ACC112 (cell line): ENCODE measurements around the gene SLC25A13.

ENCODE experiments used
- H2AFZ ChIP-seq: fragments of 200-600 bp; sonication (generic); one replicate; pipeline ENCODE4 v1.6.0; 2017; ENCODE audit warnings: antibody characterized with exemption, low read length; ENCODE audit not compliant: unreplicated experiment
- H3K27ac ChIP-seq: fragments of 200-600 bp; sonication (generic); 2 replicates; pipeline ENCODE4 v1.5.1; 2014; ENCODE audit warnings: low read depth, mild to moderate bottlenecking, antibody characterized with exemption, low read length, moderate library complexity
- H3K27me3 ChIP-seq: fragments of 200-600 bp; sonication (generic); 2 replicates; pipeline ENCODE4 v1.6.1; 2014; ENCODE audit warnings: mild to moderate bottlenecking, antibody characterized with exemption, low read length, moderate library complexity, mixed read lengths; ENCODE audit not compliant: insufficient read depth
- H3K36me3 ChIP-seq: fragments of 200-600 bp; sonication (generic); 2 replicates; pipeline ENCODE4 v1.6.1; 2016; ENCODE audit warnings: mild to moderate bottlenecking, antibody characterized with exemption, low read length, moderate library complexity, mixed read lengths; ENCODE audit not compliant: insufficient read depth
- H3K4me1 ChIP-seq: fragments of 200-600 bp; sonication (generic); one replicate; pipeline ENCODE4 v1.6.1; 2016; ENCODE audit warnings: low read length, mixed read lengths; ENCODE audit not compliant: insufficient read depth, unreplicated experiment, control insufficient read depth
- H3K4me3 ChIP-seq: fragments of 200-600 bp; sonication (generic); 2 replicates; pipeline ENCODE4 v1.5.1; 2014; ENCODE audit warnings: mild to moderate bottlenecking, low read depth, low read length
- H3K79me2 ChIP-seq: fragments of 200-600 bp; sonication (generic); one replicate; pipeline ENCODE4 v1.6.0; 2016; ENCODE audit warnings: low read length; ENCODE audit not compliant: control insufficient read depth, unreplicated experiment, insufficient read depth

SLC25A13 gene

GRCh38 chr7:96244244-96244991, 77.5 kb downstream of the SLC25A13 start:
- H3K27me3 ChIP-seq, result no peaks in the 10 kb centered on the region
- H3K27ac ChIP-seq, result no peak overlapping the region
- peaks cover 6% of the 10 kb centered on the region for H3K79me2 ChIP-seq
- no peak overlapping the region for H3K4me3 ChIP-seq
- H3K36me3 ChIP-seq, result no peaks in the 10 kb centered on the region
- H2AFZ ChIP-seq, result no peak overlapping the region
- no peaks in the 10 kb centered on the region for H3K4me1 ChIP-seq

- Histone ChIP-seq H2AFZ (no peak overlapping the region), H3K27me3 (no peaks in the 10 kb centered on the region), H3K4me3 (no peak overlapping the region), H3K4me1 (no peaks in the 10 kb centered on the region), H3K36me3 (no peaks in the 10 kb centered on the region), H3K27ac (no peak overlapping the region), H3K79me2 (peaks cover 6% of the 10 kb centered on the region)
Observed at GRCh38 chr7:96243241-96243640, 78.7 kb downstream of the SLC25A13 start.

- Histone ChIP-seq H3K79me2 (peaks cover 4% of the 10 kb centered on the region), H3K27ac (no peak overlapping the region), H3K36me3 (no peaks in the 10 kb centered on the region), H3K27me3 (no peaks in the 10 kb centered on the region), H3K4me3 (no peak overlapping the region), H2AFZ (no peak overlapping the region), H3K4me1 (peaks cover 4% of the 10 kb centered on the region)
Observed at GRCh38 chr7:96241855-96242254, 80.0 kb downstream of the SLC25A13 start.

GRCh38 chr7:96238976-96239766, 82.7 kb downstream of the SLC25A13 start:
- H2AFZ ChIP-seq, result no peak overlapping the region
- no peak overlapping the region for H3K27ac ChIP-seq

GRCh38 chr7:96238474-96238873, 83.4 kb downstream of the SLC25A13 start:
- Histone ChIP-seq H2AFZ (no peak overlapping the region), H3K4me1 (peaks cover 22% of the 10 kb centered on the region), H3K79me2 (no peaks in the 10 kb centered on the region), H3K4me3 (no peak overlapping the region), H3K36me3 (no peaks in the 10 kb centered on the region; the same call in 1 of the 2 replicates), H3K27me3 (no peaks in the 10 kb centered on the region), H3K27ac (no peak overlapping the region)

More at GRCh38 chr7:96238976-96239766, 82.7 kb downstream of the SLC25A13 start:
- Histone ChIP-seq H3K79me2 (no peaks in the 10 kb centered on the region), H3K36me3 (no peaks in the 10 kb centered on the region), H3K4me1 (peaks cover 22% of the 10 kb centered on the region), H3K4me3 (no peak overlapping the region), H3K27me3 (no peaks in the 10 kb centered on the region)

GRCh38 chr7:96237040-96237439, 84.9 kb downstream of the SLC25A13 start:
- Histone ChIP-seq H3K4me1 (peaks cover 22% of the 10 kb centered on the region), H3K4me3 (0 out of 2 replicates have a peak overlapping the region, but pooled peaks have one; percentile 17), H3K79me2 (no peaks in the 10 kb centered on the region), H3K27ac (peak overlapping the region; percentile 75), H2AFZ (no peak overlapping the region), H3K27me3 (no peaks in the 10 kb centered on the region), H3K36me3 (no peaks in the 10 kb centered on the region; the same call in 1 of the 2 replicates)

- H3K79me2 ChIP-seq, result no peaks in the 10 kb centered on the region
- peak overlapping the region; percentile 75 for H3K27ac ChIP-seq
- H3K4me1 ChIP-seq, result peaks cover 22% of the 10 kb centered on the region
- peak overlapping the region; percentile 17 for H3K4me3 ChIP-seq
- H3K36me3 ChIP-seq, result no peaks in the 10 kb centered on the region; the same call in 1 of the 2 replicates
- no peaks in the 10 kb centered on the region for H3K27me3 ChIP-seq
- H2AFZ ChIP-seq, result no peak overlapping the region
Observed at GRCh38 chr7:96236198-96237039, 85.5 kb downstream of the SLC25A13 start.

- peak overlapping the region; percentile 75 for H3K27ac ChIP-seq
- peaks cover 22% of the 10 kb centered on the region for H3K4me1 ChIP-seq
- no peaks in the 10 kb centered on the region; the same call in 1 of the 2 replicates for H3K36me3 ChIP-seq
- no peaks in the 10 kb centered on the region for H3K79me2 ChIP-seq
- no peaks in the 10 kb centered on the region for H3K27me3 ChIP-seq
- no peak overlapping the region for H2AFZ ChIP-seq
- no peak overlapping the region for H3K4me3 ChIP-seq
Observed at GRCh38 chr7:96235281-96235680, 86.6 kb downstream of the SLC25A13 start.

GRCh38 chr7:96233528-96234154, 88.3 kb downstream of the SLC25A13 start:
- Histone ChIP-seq H3K4me3 (no peak overlapping the region), H3K27me3 (no peaks in the 10 kb centered on the region), H3K4me1 (peaks cover 22% of the 10 kb centered on the region), H3K36me3 (no peaks in the 10 kb centered on the region; the same call in 1 of the 2 replicates), H3K27ac (no peak overlapping the region), H2AFZ (no peak overlapping the region), H3K79me2 (no peaks in the 10 kb centered on the region)

GRCh38 chr7:96233084-96233483, 88.8 kb downstream of the SLC25A13 start:
- Histone ChIP-seq H3K36me3 (no peaks in the 10 kb centered on the region; the same call in 1 of the 2 replicates), H2AFZ (no peak overlapping the region), H3K79me2 (no peaks in the 10 kb centered on the region), H3K27ac (no peak overlapping the region), H3K27me3 (no peaks in the 10 kb centered on the region), H3K4me3 (no peak overlapping the region), H3K4me1 (peaks cover 22% of the 10 kb centered on the region)
